ENCODE results near the gene OLFM2. TPM values are rescaled to one million over a fixed set of nuclear protein-coding genes. Genes with fewer than 3 reads are reported as not detected.

The OLFM2 gene
- total RNA-seq, 1 donor from 2014 or later, result 18.8 TPM

DNA sequence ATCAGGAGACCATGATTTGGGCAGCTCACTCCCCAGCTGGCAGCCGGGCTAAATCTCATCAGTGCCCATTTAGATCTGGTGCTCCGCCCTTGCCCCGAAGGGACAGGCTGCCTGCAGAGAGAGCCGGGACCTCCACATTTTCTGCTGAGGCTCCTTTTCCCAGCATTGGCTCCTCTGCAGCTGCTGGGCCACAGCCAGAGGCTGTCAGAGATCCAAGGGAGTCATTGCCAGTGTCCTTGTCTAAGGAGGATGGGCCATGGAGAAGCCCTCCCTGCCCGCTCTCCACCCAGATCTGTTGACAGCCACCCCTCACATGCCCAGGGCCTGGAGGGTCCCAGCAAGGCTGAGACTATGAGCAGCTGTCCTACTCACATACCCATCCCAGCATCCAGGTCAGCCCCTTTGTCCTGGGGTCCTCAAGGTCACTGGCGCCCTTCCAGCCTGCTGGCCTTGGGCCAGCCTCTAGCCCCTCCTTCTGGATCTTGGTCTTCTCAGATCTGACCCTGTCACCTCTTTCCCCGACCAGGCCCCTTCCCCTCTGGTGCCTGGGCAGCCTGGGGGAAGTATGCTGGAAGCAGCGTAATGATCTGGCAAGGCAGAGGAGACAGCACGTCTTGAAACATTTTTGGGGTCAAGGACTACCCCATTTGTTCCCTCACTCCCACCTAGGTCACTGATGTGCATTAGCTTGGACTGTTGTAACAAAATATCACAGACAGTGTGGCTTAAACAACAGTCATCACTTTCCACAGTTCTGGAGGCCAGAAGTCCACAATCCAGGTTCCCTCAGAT, 93.3 kb downstream of the OLFM2 start:
- peaks cover 66 to 78% (median 77%) of the 10 kb centered on the region in 3 donors for H3K36me3 ChIP-seq (ENCODE audit: control insufficient read depth in 3 of 3, insufficient read depth in 3 of 3, low read length in 3 of 3)
- H3K4me3 ChIP-seq (ENCODE audit: low read length in 3 of 3), result no peak overlapping the region

DNA sequence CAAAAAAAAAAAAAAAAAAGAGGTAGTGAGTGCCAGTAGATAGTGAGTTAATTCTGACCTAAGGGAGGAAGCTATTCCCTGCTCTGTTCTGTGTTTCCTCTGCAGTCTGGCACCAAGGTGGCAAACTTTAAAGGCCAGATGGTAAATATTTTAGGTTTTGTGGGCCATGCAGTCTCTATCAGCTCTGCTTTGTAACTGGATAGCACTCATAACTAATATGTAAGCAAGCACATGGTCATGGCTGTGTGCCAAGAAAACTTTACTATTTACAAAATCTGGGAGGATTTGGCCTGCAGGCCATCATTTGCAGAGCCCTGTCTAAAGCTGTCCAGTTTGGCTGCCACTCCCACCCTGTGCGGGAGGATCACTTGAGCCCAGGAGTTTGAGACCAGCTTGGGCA, 96.9 kb downstream of the OLFM2 start:
- Histone ChIP-seq H3K36me3 (ENCODE audit: control insufficient read depth in 3 of 3, insufficient read depth in 3 of 3, low read length in 3 of 3) (peaks cover 44 to 55% (median 54%) of the 10 kb centered on the region in 3 donors), H3K27ac (ENCODE audit: low read depth, low read length) (no peak overlapping the region), H3K27me3 (ENCODE audit: control insufficient read depth in 3 of 3, insufficient read depth in 3 of 3, low read length in 3 of 3) (no peaks in the 10 kb centered on the region), H3K9ac (ENCODE audit: low read depth in 1 of 3, low read length in 3 of 3) (no peak overlapping the region), H3K4me1 (ENCODE audit: control insufficient read depth in 3 of 3, insufficient read depth in 3 of 3, low read length in 3 of 3) (peaks cover 12 to 17% (median 12%) of the 10 kb centered on the region in 3 donors), H3K4me3 (ENCODE audit: low read length in 3 of 3) (no peak overlapping the region), H3K9me3 (ENCODE audit: control insufficient read depth in 3 of 3, low read length in 3 of 3) (peaks cover 0 to 10% (median 0%) of the 10 kb centered on the region in 3 donors)

More for the DNA sequence above, 93.3 kb downstream of the OLFM2 start:
- H3K9ac ChIP-seq (ENCODE audit: low read depth in 1 of 3, low read length in 3 of 3), result no peak overlapping the region
- H3K9me3 ChIP-seq (ENCODE audit: control insufficient read depth in 3 of 3, low read length in 3 of 3), result peaks cover 0 to 10% (median 0%) of the 10 kb centered on the region in 3 donors
- H3K27me3 ChIP-seq (ENCODE audit: control insufficient read depth in 3 of 3, insufficient read depth in 3 of 3, low read length in 3 of 3), result no peaks in the 10 kb centered on the region
- peaks cover 0 to 7% (median 3%) of the 10 kb centered on the region in 3 donors for H3K4me1 ChIP-seq (ENCODE audit: control insufficient read depth in 3 of 3, insufficient read depth in 3 of 3, low read length in 3 of 3)
- no peak overlapping the region for H3K27ac ChIP-seq (ENCODE audit: low read depth, low read length)

- Histone ChIP-seq H3K9ac (ENCODE audit: low read depth in 1 of 3, low read length in 3 of 3) (no peak overlapping the region), H3K9me3 (ENCODE audit: control insufficient read depth in 3 of 3, low read length in 3 of 3) (peaks cover 0 to 4% (median 0%) of the 10 kb centered on the region in 3 donors), H3K4me1 (ENCODE audit: control insufficient read depth in 3 of 3, insufficient read depth in 3 of 3, low read length in 3 of 3) (peaks cover 12 to 18% (median 14%) of the 10 kb centered on the region in 3 donors), H3K27ac (ENCODE audit: low read depth, low read length) (no peak overlapping the region), H3K4me3 (ENCODE audit: low read length in 3 of 3) (no peak overlapping the region), H3K27me3 (ENCODE audit: control insufficient read depth in 3 of 3, insufficient read depth in 3 of 3, low read length in 3 of 3) (no peaks in the 10 kb centered on the region), H3K36me3 (ENCODE audit: control insufficient read depth in 3 of 3, insufficient read depth in 3 of 3, low read length in 3 of 3) (peaks cover 36 to 46% (median 44%) of the 10 kb centered on the region in 3 donors)
Measured at GRCh38 chr19:9838324-9838723, 98.0 kb downstream of the OLFM2 start.

DNA sequence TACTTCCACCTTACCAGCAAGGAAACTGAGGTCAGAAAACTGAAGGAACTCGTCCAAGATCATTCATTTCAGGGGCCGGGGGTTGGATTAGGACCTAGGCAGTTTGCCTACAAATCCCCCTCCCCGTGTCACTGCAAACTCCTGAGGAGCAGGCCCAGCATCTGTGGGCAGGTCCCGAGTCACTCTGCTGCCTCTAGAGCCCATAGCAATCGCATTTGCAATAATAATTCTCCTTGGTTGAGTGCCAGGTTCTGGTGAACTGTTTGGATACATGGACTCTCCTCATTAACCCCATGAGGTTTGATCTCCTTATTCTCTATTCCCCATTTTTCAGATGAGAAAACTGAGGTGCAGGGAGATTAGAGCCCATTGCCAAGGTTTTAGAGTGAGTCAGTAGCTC, 100.3 kb downstream of the OLFM2 start:
- peak overlapping the region; percentile 84 to 90 (median 87) for H3K9ac ChIP-seq (ENCODE audit: low read depth in 1 of 3, low read length in 3 of 3)
- H3K9me3 ChIP-seq (ENCODE audit: control insufficient read depth in 3 of 3, low read length in 3 of 3), result no peaks in the 10 kb centered on the region
- H3K27ac ChIP-seq (ENCODE audit: low read depth, low read length), result no peak overlapping the region
- peak overlapping the region; percentile 81 to 89 (median 85) for H3K4me3 ChIP-seq (ENCODE audit: low read length in 3 of 3)
- peaks cover 12 to 18% (median 14%) of the 10 kb centered on the region in 3 donors for H3K4me1 ChIP-seq (ENCODE audit: control insufficient read depth in 3 of 3, insufficient read depth in 3 of 3, low read length in 3 of 3)
- no peaks in the 10 kb centered on the region for H3K27me3 ChIP-seq (ENCODE audit: control insufficient read depth in 3 of 3, insufficient read depth in 3 of 3, low read length in 3 of 3)
- peaks cover 15 to 25% (median 23%) of the 10 kb centered on the region in 3 donors for H3K36me3 ChIP-seq (ENCODE audit: control insufficient read depth in 3 of 3, insufficient read depth in 3 of 3, low read length in 3 of 3)

GRCh38 chr19:9835507-9835949, 100.8 kb downstream of the OLFM2 start:
- peak overlapping the region; percentile 84 to 90 (median 87) for H3K9ac ChIP-seq (ENCODE audit: low read depth in 1 of 3, low read length in 3 of 3)
- H3K36me3 ChIP-seq (ENCODE audit: control insufficient read depth in 3 of 3, insufficient read depth in 3 of 3, low read length in 3 of 3), result peaks cover 12 to 21% (median 18%) of the 10 kb centered on the region in 3 donors
- H3K27ac ChIP-seq (ENCODE audit: low read depth, low read length), result peak overlapping the region; percentile 36

GRCh38 chr19:9834726-9835506, 101.4 kb downstream of the OLFM2 start, which contains the start of gene PIN1:
TSS of gene PIN1 (plus strand) at chr19:9835318. CDS start at chr19:9835345, 27 bp downstream.
- no peaks in the 10 kb centered on the region for H3K27me3 ChIP-seq (ENCODE audit: control insufficient read depth in 3 of 3, insufficient read depth in 3 of 3, low read length in 3 of 3)

More at GRCh38 chr19:9835507-9835949, 100.8 kb downstream of the OLFM2 start:
- Histone ChIP-seq H3K4me1 (ENCODE audit: control insufficient read depth in 3 of 3, insufficient read depth in 3 of 3, low read length in 3 of 3) (peaks cover 12 to 18% (median 14%) of the 10 kb centered on the region in 3 donors), H3K4me3 (ENCODE audit: low read length in 3 of 3) (peak overlapping the region; percentile 81 to 89 (median 85)), H3K27me3 (ENCODE audit: control insufficient read depth in 3 of 3, insufficient read depth in 3 of 3, low read length in 3 of 3) (no peaks in the 10 kb centered on the region), H3K9me3 (ENCODE audit: control insufficient read depth in 3 of 3, low read length in 3 of 3) (no peaks in the 10 kb centered on the region)

GRCh38 chr19:9834307-9834725, 102.0 kb downstream of the OLFM2 start:
- no peaks in the 10 kb centered on the region for H3K9me3 ChIP-seq (ENCODE audit: control insufficient read depth in 3 of 3, low read length in 3 of 3)
- H3K4me3 ChIP-seq (ENCODE audit: low read length in 3 of 3), result peak overlapping the region; percentile 86 to 96 (median 96)
- no peaks in the 10 kb centered on the region for H3K27me3 ChIP-seq (ENCODE audit: control insufficient read depth in 3 of 3, insufficient read depth in 3 of 3, low read length in 3 of 3)
- H3K9ac ChIP-seq (ENCODE audit: low read depth in 1 of 3, low read length in 3 of 3), result peak overlapping the region in 1 of 3 donors; percentile 86
- peaks cover 12 to 18% (median 14%) of the 10 kb centered on the region in 3 donors for H3K4me1 ChIP-seq (ENCODE audit: control insufficient read depth in 3 of 3, insufficient read depth in 3 of 3, low read length in 3 of 3)
- peaks cover 14 to 26% (median 19%) of the 10 kb centered on the region in 3 donors for H3K36me3 ChIP-seq (ENCODE audit: control insufficient read depth in 3 of 3, insufficient read depth in 3 of 3, low read length in 3 of 3)
- peak overlapping the region; percentile 42 for H3K27ac ChIP-seq (ENCODE audit: low read depth, low read length)

More at GRCh38 chr19:9834726-9835506, 101.4 kb downstream of the OLFM2 start, which contains the start of gene PIN1:
- Histone ChIP-seq H3K27ac (ENCODE audit: low read depth, low read length) (peak within 1 kb of the TSS; percentile 42), H3K9me3 (ENCODE audit: control insufficient read depth in 3 of 3, low read length in 3 of 3) (no peaks in the 10 kb centered on the region), H3K4me1 (ENCODE audit: control insufficient read depth in 3 of 3, insufficient read depth in 3 of 3, low read length in 3 of 3) (peaks cover 12 to 18% (median 14%) of the 10 kb centered on the region in 3 donors), H3K9ac (ENCODE audit: low read depth in 1 of 3, low read length in 3 of 3) (peak within 1 kb of the TSS; percentile 84 to 90 (median 87)), H3K36me3 (ENCODE audit: control insufficient read depth in 3 of 3, insufficient read depth in 3 of 3, low read length in 3 of 3) (peaks cover 13 to 23% (median 20%) of the 10 kb centered on the region in 3 donors), H3K4me3 (ENCODE audit: low read length in 3 of 3) (peak within 1 kb of the TSS; percentile 86 to 96 (median 96))

DNA sequence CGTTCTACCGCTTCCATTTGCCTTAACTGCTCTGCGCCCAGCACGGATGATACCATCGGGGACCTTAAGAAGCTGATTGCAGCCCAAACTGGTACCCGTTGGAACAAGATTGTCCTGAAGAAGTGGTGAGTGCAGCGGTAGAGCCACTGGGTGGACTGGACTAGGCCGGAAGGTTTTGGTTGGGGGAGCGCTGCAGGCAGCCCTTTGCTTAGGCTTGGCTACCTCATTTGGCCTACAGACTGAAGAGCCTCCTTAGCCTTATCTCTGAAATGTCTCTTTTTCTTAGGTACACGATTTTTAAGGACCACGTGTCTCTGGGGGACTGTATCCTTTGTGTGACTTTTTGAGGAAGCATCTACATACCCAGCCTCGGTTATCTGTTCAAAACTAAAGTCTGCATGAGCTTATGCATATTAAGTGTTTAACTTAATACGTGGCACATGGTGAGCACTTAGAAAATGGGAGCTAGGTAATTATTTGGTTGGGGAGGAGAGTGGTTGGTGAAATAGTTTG, 107.7 kb downstream of the OLFM2 start:
- Histone ChIP-seq H3K4me3 (ENCODE audit: low read length in 3 of 3) (peak overlapping the region; percentile 95 to 98 (median 96)), H3K4me1 (ENCODE audit: control insufficient read depth in 3 of 3, insufficient read depth in 3 of 3, low read length in 3 of 3) (peaks cover 11 to 18% (median 16%) of the 10 kb centered on the region in 3 donors), H3K9ac (ENCODE audit: low read depth in 1 of 3, low read length in 3 of 3) (peak overlapping the region; percentile 94 to 96 (median 95)), H3K36me3 (ENCODE audit: control insufficient read depth in 3 of 3, insufficient read depth in 3 of 3, low read length in 3 of 3) (peaks cover 5 to 14% (median 8%) of the 10 kb centered on the region in 3 donors), H3K27ac (ENCODE audit: low read depth, low read length) (peak overlapping the region; percentile 80), H3K9me3 (ENCODE audit: control insufficient read depth in 3 of 3, low read length in 3 of 3) (no peaks in the 10 kb centered on the region), H3K27me3 (ENCODE audit: control insufficient read depth in 3 of 3, insufficient read depth in 3 of 3, low read length in 3 of 3) (no peaks in the 10 kb centered on the region)

Measured in skeletal muscle tissue (tissue), 4 donors.